Mammary microvascular endothelial cell (primary cell): Measurements from ENCODE around the gene TSPO. TPM values are rescaled to one million over a fixed set of nuclear protein-coding genes. Genes with fewer than 3 reads are reported as not detected.

Experiments used
- total RNA-seq: library from RNA; depleted of rRNA; stranded (reverse); fragments of >200 nt; gene quantifications from 2 replicates; pipeline ENCODE4 v1.2.3, GENCODE V29; 2015

The TSPO gene
- total RNA-seq = 967 and 1,033 TPM in 2 replicates

DNA sequence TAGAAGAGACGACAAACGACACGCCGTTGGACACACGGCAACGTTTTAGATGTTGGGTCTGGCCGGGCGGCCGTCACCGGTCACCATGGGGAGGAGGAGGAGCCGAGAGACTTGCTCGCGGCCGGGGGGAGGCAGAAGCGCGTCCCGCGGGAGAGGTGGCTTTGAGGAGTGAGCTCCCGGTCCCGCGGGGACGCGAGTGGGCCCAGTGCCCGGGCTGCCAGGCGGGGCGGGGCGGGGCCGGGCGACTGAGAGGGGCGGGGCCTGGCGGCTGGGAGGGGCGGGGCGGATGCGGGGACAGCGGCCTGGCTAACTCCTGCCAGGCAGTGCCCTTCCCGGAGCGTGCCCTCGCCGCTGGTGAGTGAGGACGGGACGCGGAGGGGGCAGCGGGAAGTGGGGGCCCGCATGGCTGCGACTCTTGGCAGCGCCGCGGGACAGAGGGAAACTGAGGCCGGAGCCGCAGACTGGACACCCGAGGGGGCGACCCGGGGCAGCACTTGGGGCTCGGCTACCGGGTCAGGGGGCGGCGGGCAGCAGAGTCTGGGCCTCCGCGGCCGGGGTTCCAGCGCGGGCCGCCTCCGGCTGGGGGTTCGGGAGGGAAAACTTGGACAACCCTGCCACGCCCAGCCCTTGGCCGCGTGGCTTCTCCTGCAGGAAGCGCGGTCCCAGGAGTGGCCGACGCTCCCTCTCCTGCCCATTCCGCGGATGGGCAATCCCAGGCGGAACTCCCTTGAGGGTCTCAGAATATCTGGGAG, at the start of gene TSPO:
Gene TSPO (plus strand): TSS at position 309 of the 752 bp plus-strand sequence. CDS start 7,680 bp downstream, outside the sequence.

DNA sequence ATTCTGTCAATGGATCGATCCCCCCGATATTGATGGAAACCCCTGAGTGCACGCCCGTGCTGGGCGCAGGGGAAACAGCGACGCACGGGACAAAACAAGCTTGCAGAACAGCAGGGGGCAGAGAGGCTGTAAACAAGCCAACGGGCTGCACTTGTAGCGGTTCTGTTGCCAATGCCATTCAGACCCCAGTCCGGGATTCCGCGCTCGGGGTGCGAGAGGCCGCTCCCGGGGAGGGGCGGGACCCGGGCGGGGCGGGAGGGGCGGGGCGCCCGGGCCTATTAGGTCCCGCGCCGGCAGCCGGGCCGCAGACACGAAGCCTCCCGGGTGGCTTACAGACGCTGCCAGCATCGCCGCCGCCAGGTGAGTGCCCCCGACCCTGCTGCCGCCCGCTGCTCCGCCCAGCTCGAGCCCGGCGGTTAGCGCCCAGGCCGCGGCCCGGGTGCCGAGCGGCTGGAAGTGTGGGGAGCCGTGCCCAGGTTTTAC, 40.9 kb upstream of the TSPO start, which contains the start of gene BIK:
Gene BIK (plus strand): TSS at position 307 of the 483 bp plus-strand sequence. CDS start 13,273 bp downstream, outside the sequence.

DNA sequence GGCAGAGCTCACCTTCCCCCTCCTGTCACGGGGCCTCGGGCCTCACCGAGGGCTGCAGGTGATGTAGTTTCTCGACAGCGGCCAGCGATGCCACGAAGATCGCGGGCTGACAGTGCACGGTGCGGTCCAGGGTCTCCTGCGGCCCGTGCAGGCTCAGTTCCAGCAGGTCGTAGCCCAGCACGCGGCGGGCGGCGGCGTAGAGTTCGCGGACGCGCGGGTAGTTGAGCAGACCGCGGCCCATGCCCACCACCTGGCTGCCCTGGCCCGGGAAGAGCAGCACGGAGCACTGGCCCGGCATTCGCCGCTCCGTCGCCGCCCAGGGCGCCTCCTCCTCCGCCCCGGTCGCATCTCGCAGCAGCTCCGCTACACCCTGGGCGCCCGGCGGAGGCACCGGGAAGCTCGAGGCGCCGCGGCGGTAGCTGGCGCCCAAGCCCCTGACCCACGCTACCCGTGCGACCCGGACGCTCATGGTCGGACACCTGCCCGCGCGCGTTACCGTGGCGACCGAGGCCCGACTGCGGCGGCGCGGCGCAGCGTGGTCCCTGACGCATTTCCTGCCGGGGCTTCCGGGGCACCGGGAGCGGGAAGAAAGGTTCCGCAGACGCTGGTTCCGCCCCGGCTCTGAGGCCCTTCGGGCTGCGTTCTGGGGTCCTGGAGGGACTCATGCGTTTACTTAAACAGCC, 8.3 kb upstream of the TSPO start, which contains the start of gene MCAT:
Gene MCAT (minus strand): TSS at position 519 of the 683 bp plus-strand sequence. CDS start 50 bp downstream, at position 469.

DNA sequence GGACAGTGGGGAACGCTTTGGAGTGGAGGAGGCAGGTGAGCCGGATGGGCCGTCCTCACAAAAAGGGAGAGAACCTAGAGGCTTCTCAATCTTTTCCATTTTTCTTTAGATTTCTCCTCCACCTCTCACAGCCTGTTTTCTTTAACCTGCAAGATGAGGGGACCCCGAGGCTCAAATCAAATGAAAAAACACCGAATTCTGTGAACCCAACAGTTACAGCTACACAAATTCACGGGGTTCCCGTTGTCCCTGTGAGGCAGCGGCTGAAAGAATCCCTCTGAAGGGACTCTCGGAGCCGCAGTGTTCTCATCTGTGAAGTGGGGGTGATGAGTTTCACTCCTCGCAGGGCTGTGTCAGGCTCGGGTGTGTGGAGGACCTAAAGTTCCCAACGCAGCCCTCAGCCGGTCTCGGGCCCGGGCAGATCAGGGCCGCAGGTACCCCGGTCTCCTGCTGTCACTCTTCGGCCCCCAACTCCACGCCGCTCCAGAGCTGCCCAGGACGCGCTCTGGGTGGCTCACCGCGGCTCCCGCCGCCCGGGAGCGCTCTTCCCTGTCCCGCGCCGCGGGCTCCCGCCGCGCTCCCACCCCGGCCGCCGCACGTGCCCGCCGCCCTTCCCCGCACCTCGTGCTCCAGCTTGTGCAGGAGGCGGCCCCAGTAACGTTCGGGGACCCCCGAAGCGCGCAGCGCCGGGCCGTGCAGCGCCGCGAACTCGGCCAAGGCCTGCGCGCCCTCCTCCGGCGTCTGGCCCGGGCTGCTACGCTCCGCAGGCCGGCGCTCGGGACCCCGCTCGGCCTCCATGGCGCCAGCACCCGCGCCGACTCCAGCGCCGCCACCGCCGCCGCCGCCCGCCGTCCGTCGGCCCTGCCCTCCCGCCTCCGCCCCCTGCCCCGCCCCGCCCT, 35.2 kb downstream of the TSPO start, which contains the start of gene TTLL12:
Gene TTLL12 (minus strand): TSS at position 863 of the 899 bp plus-strand sequence. CDS start 65 bp downstream, at position 798.

Other genes starting within 250 kb of the TSPO start
- 63.0 and 72.3 TPM in 2 replicates for gene PACSIN2, start 136.4 kb upstream of the TSPO start, total RNA-seq
- 4.7 and 10.7 TPM in 2 replicates for gene TTLL1, start 62.2 kb upstream of the TSPO start, total RNA-seq
- 0.39 and 0.53 TPM in 2 replicates for gene BIK, start 40.8 kb upstream of the TSPO start, total RNA-seq
- gene MCAT, start 8.2 kb upstream of the TSPO start, total RNA-seq = 20.2 and 24.5 TPM in 2 replicates
- gene TTLL12, start 35.6 kb downstream of the TSPO start, total RNA-seq = 78.5 and 89.1 TPM in 2 replicates
- under 0.01 and 0.30 TPM in 2 replicates for gene SCUBE1, start 191.8 kb downstream of the TSPO start, total RNA-seq